Liver (tissue), 9 donors: ENCODE results near the gene SPTAN1. TPM values are rescaled to one million over a fixed set of nuclear protein-coding genes. Genes with fewer than 3 reads are reported as not detected.

Source experiments
- DNase-seq: peaks from one replicate; pipeline ENCODE4 v3.0.0-alpha.2; 2017; ENCODE audit warnings: low spot score
- H3K27ac ChIP-seq, 2 donors: one replicate each; pipeline ENCODE4 v1.7.0; 2013; ENCODE audit warnings: inconsistent platforms in 2 of 2, low read length in 2 of 2, control low read depth in 1 of 2, low read depth in 1 of 2, mild to moderate bottlenecking in 1 of 2
- H3K27me3 ChIP-seq, 4 donors: one replicate each; pipeline versions ENCODE4 v1.6.1 to v1.7.0; 2013; ENCODE audit warnings: low read length in 3 of 4, inconsistent platforms in 1 of 4, mild to moderate bottlenecking in 1 of 4, moderate library complexity in 1 of 4; ENCODE audit not compliant: control insufficient read depth in 4 of 4, insufficient read depth in 4 of 4
- H3K36me3 ChIP-seq, 4 donors: one replicate each; pipeline versions ENCODE4 v1.6.1 to v1.7.0; 2013; ENCODE audit warnings: low read length in 3 of 4, mild to moderate bottlenecking in 3 of 4, low read depth in 1 of 4, moderate library complexity in 1 of 4; ENCODE audit not compliant: control insufficient read depth in 4 of 4, insufficient read depth in 3 of 4
- H3K4me1 ChIP-seq, 4 donors: one replicate each; pipeline versions ENCODE4 v1.6.1 to v1.7.0; 2013; ENCODE audit warnings: low read length in 3 of 4, mild to moderate bottlenecking in 3 of 4, moderate library complexity in 1 of 4; ENCODE audit not compliant: control insufficient read depth in 4 of 4, insufficient read depth in 4 of 4
- H3K4me3 ChIP-seq, 3 donors: one replicate each; pipeline versions ENCODE4 v1.6.1 to v1.7.0; 2013; ENCODE audit warnings: low read length in 3 of 3, control low read depth in 1 of 3, low read depth in 1 of 3, mild to moderate bottlenecking in 1 of 3
- H3K9ac ChIP-seq, 2 donors: one replicate each; pipeline ENCODE4 v1.7.0; 2013; ENCODE audit warnings: low read length in 2 of 2, mild to moderate bottlenecking in 2 of 2, moderate library complexity in 2 of 2, control low read depth in 1 of 2, low read depth in 1 of 2
- H3K9me3 ChIP-seq, 4 donors: one replicate each; pipeline versions ENCODE4 v1.6.1 to v1.7.0; 2013; ENCODE audit warnings: low read length in 3 of 4; ENCODE audit not compliant: control insufficient read depth in 4 of 4
- EGR1 ChIP-seq, 2 donors: IDR thresholded peaks; 2 replicates each; pipeline ENCODE4 v1.6.1; 2016 to 2018; ENCODE audit warnings: antibody characterized with exemption in 2 of 2, low read depth in 2 of 2
- FOXA1 ChIP-seq: IDR thresholded peaks from 2 replicates; pipeline ENCODE4 v1.6.1; 2016; ENCODE audit warnings: antibody characterized with exemption
- FOXA2 ChIP-seq: IDR thresholded peaks from 2 replicates; pipeline ENCODE4 v1.6.1; 2016; ENCODE audit warnings: antibody characterized with exemption
- GABPA ChIP-seq, 2 donors: IDR thresholded peaks in 1 of 2; conservative IDR thresholded peaks in 1 of 2; 2 replicates each; pipeline ENCODE4 v1.6.1; 2016; ENCODE audit warnings: antibody characterized with exemption in 2 of 2, mild to moderate bottlenecking in 1 of 2, moderate library complexity in 1 of 2
- HNF4A ChIP-seq, 2 donors: conservative IDR thresholded peaks; 2 replicates each; pipeline ENCODE4 v1.6.1; 2016; ENCODE audit warnings: antibody characterized with exemption in 2 of 2, mild to moderate bottlenecking in 2 of 2
- HNF4G ChIP-seq: IDR thresholded peaks from 2 replicates; pipeline ENCODE4 v1.6.1; 2016; ENCODE audit warnings: antibody characterized with exemption
- JUND ChIP-seq, 2 donors: IDR thresholded peaks; 2 replicates each; pipeline ENCODE4 v1.6.1; 2016; ENCODE audit warnings: antibody characterized with exemption in 2 of 2
- NR2F2 ChIP-seq: IDR thresholded peaks from 2 replicates; pipeline ENCODE4 v1.6.1; 2016; ENCODE audit warnings: antibody characterized with exemption
- REST ChIP-seq: IDR thresholded peaks from 2 replicates; pipeline ENCODE4 v1.6.1; 2016; ENCODE audit warnings: antibody characterized with exemption, mild to moderate bottlenecking
- RXRA ChIP-seq, 2 donors: IDR thresholded peaks; 2 replicates each; pipeline ENCODE4 v1.6.1; 2017 to 2018; ENCODE audit warnings: antibody characterized with exemption in 2 of 2, mild to moderate bottlenecking in 1 of 2
- SP1 ChIP-seq: IDR thresholded peaks from 2 replicates; pipeline ENCODE4 v1.6.1; 2018; ENCODE audit warnings: antibody characterized with exemption, mild to moderate bottlenecking
- TAF1 ChIP-seq: conservative IDR thresholded peaks from 2 replicates; pipeline ENCODE4 v1.6.1; 2016; ENCODE audit warnings: antibody characterized with exemption, mild to moderate bottlenecking
- YY1 ChIP-seq: IDR thresholded peaks from 2 replicates; pipeline ENCODE4 v1.6.1; 2016; ENCODE audit warnings: antibody characterized with exemption, mild to moderate bottlenecking
- WGBS: extraction: QIAGEN DNeasy Blood & Tissue Kit; methylation state at CpG from one replicate; pipeline ENCODE4 v1.1.7; 2013; 5-methylcytosine and 5-hydroxymethylcytosine counted together
- polyA plus RNA-seq, 2 donors: library from polyadenylated mRNA; stranded (reverse) in 1 of 2; unstranded in 1 of 2; fragments of 200-250 nt in 1 of 2; fragments of >200 nt in 1 of 2; fragmentation: Nextera tagmentation in 1 of 2; extraction: Ambion mirVana in 1 of 2; gene quantifications; one replicate each; pipeline versions ENCODE4 v1.2.1 to v1.2.3, GENCODE V29; 2013 to 2015
- total RNA-seq, 2 donors: library from RNA; depleted of rRNA; stranded (reverse); fragments of >200 nt; gene quantifications; one replicate each; pipeline ENCODE4 v1.2.3, GENCODE V29; 2014
- TF ChIP-seq, protein P1 (sequence below): IDR thresholded peaks from 2 replicates; pipeline ENCODE4 v1.6.1; 2016; ENCODE audit warnings: antibody characterized with exemption
- TF ChIP-seq, protein P2 (sequence below): IDR thresholded peaks from 2 replicates; pipeline ENCODE4 v1.6.1; 2016; ENCODE audit warnings: antibody characterized with exemption
- TF ChIP-seq, protein P3 (sequence below): fragments of 150-350 bp; IDR thresholded peaks from 2 replicates; pipeline ENCODE4 v1.5.1; 2017; ENCODE audit warnings: improper control_type of control experiment, low read depth, low read length; ENCODE audit not compliant: missing input control
- donor health status: healthy.
- donor health status: healthy.
- donor health status: healthy.
- donor health status: healthy.
- donor health status: healthy.

SPTAN1 gene
- total and polyA plus RNA-seq, 4 donors: 31.3 to 86.5 (median 60.4) TPM

- H3K9ac ChIP-seq: no peak overlapping the region
- H3K9me3 ChIP-seq: no peaks in the 10 kb centered on the region
- no peak overlapping the region for H3K27ac ChIP-seq
- no peaks in the 10 kb centered on the region for H3K27me3 ChIP-seq
- DNase-seq: no peak
- no peak for TF ChIP-seq SP1
- no peak for TF ChIP-seq REST
- TF ChIP-seq, protein P1, sequence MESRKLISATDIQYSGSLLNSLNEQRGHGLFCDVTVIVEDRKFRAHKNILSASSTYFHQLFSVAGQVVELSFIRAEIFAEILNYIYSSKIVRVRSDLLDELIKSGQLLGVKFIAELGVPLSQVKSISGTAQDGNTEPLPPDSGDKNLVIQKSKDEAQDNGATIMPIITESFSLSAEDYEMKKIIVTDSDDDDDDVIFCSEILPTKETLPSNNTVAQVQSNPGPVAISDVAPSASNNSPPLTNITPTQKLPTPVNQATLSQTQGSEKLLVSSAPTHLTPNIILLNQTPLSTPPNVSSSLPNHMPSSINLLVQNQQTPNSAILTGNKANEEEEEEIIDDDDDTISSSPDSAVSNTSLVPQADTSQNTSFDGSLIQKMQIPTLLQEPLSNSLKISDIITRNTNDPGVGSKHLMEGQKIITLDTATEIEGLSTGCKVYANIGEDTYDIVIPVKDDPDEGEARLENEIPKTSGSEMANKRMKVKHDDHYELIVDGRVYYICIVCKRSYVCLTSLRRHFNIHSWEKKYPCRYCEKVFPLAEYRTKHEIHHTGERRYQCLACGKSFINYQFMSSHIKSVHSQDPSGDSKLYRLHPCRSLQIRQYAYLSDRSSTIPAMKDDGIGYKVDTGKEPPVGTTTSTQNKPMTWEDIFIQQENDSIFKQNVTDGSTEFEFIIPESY: no peak
- TF ChIP-seq, protein P2, sequence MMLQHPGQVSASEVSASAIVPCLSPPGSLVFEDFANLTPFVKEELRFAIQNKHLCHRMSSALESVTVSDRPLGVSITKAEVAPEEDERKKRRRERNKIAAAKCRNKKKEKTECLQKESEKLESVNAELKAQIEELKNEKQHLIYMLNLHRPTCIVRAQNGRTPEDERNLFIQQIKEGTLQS: no peak
- TF ChIP-seq FOXA1: no peak
- no peak for TF ChIP-seq JUND (IDR thresholded peaks at IDR 0.05)
- TF ChIP-seq EGR1 (IDR thresholded peaks at IDR 0.05; ENCODE audit: low read depth in 2 of 2): no peak
- TF ChIP-seq HNF4G: no peak
- no peak for TF ChIP-seq RXRA (IDR thresholded peaks at IDR 0.05)
- TF ChIP-seq YY1: no peak
- TF ChIP-seq, protein P3, sequence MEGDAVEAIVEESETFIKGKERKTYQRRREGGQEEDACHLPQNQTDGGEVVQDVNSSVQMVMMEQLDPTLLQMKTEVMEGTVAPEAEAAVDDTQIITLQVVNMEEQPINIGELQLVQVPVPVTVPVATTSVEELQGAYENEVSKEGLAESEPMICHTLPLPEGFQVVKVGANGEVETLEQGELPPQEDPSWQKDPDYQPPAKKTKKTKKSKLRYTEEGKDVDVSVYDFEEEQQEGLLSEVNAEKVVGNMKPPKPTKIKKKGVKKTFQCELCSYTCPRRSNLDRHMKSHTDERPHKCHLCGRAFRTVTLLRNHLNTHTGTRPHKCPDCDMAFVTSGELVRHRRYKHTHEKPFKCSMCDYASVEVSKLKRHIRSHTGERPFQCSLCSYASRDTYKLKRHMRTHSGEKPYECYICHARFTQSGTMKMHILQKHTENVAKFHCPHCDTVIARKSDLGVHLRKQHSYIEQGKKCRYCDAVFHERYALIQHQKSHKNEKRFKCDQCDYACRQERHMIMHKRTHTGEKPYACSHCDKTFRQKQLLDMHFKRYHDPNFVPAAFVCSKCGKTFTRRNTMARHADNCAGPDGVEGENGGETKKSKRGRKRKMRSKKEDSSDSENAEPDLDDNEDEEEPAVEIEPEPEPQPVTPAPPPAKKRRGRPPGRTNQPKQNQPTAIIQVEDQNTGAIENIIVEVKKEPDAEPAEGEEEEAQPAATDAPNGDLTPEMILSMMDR: no peak
- TF ChIP-seq GABPA (IDR thresholded peaks at IDR 0.05 in 1 of 2, conservative IDR thresholded peaks at IDR 0.05 in 1 of 2): no peak
- TF ChIP-seq FOXA2: no peak
- TF ChIP-seq TAF1: no peak
- H3K4me3 ChIP-seq: no peak overlapping the region
- H3K36me3 ChIP-seq: peaks cover 4 to 58% (median 31%) of the 10 kb centered on the region in 4 donors
- H3K4me1 ChIP-seq: no peaks in the 10 kb centered on the region
- 98% methylated on average over 4 of the region's 4 CpGs for WGBS
Measured at GRCh38 chr9:128532581-128532980, 19.8 kb upstream of the SPTAN1 start.

GRCh38 chr9:128540634-128541360, 11.6 kb upstream of the SPTAN1 start:
- Histone ChIP-seq H3K36me3 (peaks cover 9 to 56% (median 39%) of the 10 kb centered on the region in 4 donors), H3K27me3 (no peaks in the 10 kb centered on the region), H3K9me3 (no peaks in the 10 kb centered on the region), H3K4me1 (peaks cover 0 to 12% (median 1%) of the 10 kb centered on the region in 4 donors), H3K4me3 (no peak overlapping the region), H3K27ac (no peak overlapping the region), H3K9ac (no peak overlapping the region)
- WGBS: 64% methylated on average over 3 of the region's 3 CpGs
- DNase-seq: no peak
- TF ChIP-seq REST (no peak), NR2F2 (no peak), HNF4A (conservative IDR thresholded peaks at IDR 0.05) (peak in 1 of 2 donors; percentile 7), RXRA (IDR thresholded peaks at IDR 0.05) (no peak), FOXA2 (no peak)
- TF ChIP-seq, protein P3: no peak
